Kidney (tissue), 14 donors: ENCODE results near the gene CDK14. TPM values are rescaled to one million over a fixed set of nuclear protein-coding genes. Genes with fewer than 3 reads are reported as not detected.

Source experiments
- DNase-seq, 5 donors: peaks; one replicate each; pipeline ENCODE4 v3.0.0-alpha.2; 2013 to 2020
- FAIRE-seq: peaks from 2 replicates; lab custom pipeline; 2012; peaks lifted over from hg19 to GRCh38; lab: Jason Lieb, UNC
- H3K27ac ChIP-seq, 2 donors: one replicate each; pipeline ENCODE4 v1.7.0; 2013; ENCODE audit warnings: low read depth in 2 of 2, low read length in 2 of 2, inconsistent platforms in 1 of 2
- H3K27me3 ChIP-seq: one replicate; pipeline ENCODE4 v1.7.1; 2013; ENCODE audit warnings: low read length, inconsistent platforms; ENCODE audit not compliant: control insufficient read depth, insufficient read depth
- H3K36me3 ChIP-seq, 3 donors: one replicate each; pipeline versions ENCODE4 v1.7.0 to v1.7.1; 2013; ENCODE audit warnings: low read length in 3 of 3, control low read depth in 1 of 3, inconsistent platforms in 1 of 3; ENCODE audit not compliant: insufficient read depth in 3 of 3, control insufficient read depth in 2 of 3
- H3K4me1 ChIP-seq, 3 donors: one replicate each; pipeline versions ENCODE4 v1.7.0 to v1.7.1; 2013; ENCODE audit warnings: low read length in 3 of 3, inconsistent platforms in 1 of 3, low read depth in 1 of 3; ENCODE audit not compliant: control insufficient read depth in 2 of 3, insufficient read depth in 2 of 3
- H3K4me3 ChIP-seq, 3 donors: one replicate each; pipeline versions ENCODE4 v1.7.0 to v1.8.1; 2013; ENCODE audit warnings: low read length in 3 of 3, control low read depth in 1 of 3, inconsistent platforms in 1 of 3
- H3K9ac ChIP-seq, 3 donors: one replicate each; pipeline versions ENCODE4 v1.7.0 to v1.7.1; 2013; ENCODE audit warnings: low read length in 3 of 3, control low read depth in 1 of 3, inconsistent platforms in 1 of 3
- H3K9me3 ChIP-seq, 3 donors: one replicate each; pipeline versions ENCODE4 v1.7.0 to v1.7.1; 2013; ENCODE audit warnings: low read length in 3 of 3, control low read depth in 1 of 3, inconsistent platforms in 1 of 3; ENCODE audit not compliant: control insufficient read depth in 2 of 3, insufficient read depth in 1 of 3
- intact Hi-C: fragments of 100-400 bp; cut with DNase I; formaldehyde crosslinking; loops from one replicate; pipeline ENCODE4 v1.11.1; 2022
- polyA plus RNA-seq: library from polyadenylated mRNA; stranded (reverse); fragments of 350-450 nt; fragmentation: Illumina TruSeq; extraction: RNeasy Lipid Tissue Mini Kit (QIAGEN cat#74804); gene quantifications from one replicate; pipeline ENCODE4 v1.2.3, GENCODE V29; 2014; ENCODE audit warnings: low read depth, low replicate concordance; ENCODE audit not compliant: insufficient read depth
- total RNA-seq: library from RNA; stranded (reverse); fragmentation: NEBNext Ultra II Directional; extraction: Animal tissue kit (Norgen Biotek cat#: 25700); gene quantifications from one replicate; pipeline ENCODE4 v1.2.1, GENCODE V29; 2021
- TF ChIP-seq, protein P1 (sequence below): IDR thresholded peaks from 3 replicates; pipeline ENCODE4 v1.5.1; 2012; ENCODE audit warnings: mild to moderate bottlenecking, moderate library complexity, borderline replicate concordance; ENCODE audit not compliant: insufficient read depth; ENCODE audit errors: extremely low read depth
- donor health status: control.
- donor health status: control.
- donor health status: control.
- donor health status: control.
- donor health status: control.
- donor health status: DM: yes; HTN: yes; CAD: no.
- donor health status: Normal renal cell carcinoma (clear cell type).

The CDK14 gene
- total and polyA plus RNA-seq, 2 donors from 2014 or later: 11.9 to 33.9 TPM

DNA sequence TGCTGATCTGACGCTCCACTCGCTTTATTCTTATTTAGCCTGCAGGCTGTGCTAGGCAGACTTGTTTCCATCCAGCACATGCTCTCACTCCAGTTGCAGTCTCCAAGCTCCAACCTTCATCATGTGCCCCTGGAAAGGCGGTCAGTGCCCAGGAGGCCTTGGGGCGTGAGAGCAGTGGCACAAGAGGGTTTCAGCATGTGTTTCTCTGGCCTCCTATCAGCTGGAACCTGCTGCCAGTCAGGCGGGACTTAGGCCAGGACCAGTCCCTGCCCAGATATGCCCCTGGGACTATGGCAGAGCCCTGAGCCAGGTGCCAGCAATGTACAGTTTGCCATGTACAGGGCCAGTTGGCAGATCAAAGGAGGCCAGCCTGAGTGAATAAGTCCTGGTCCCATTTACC is 337.9 kb downstream of the CDK14 start:
- FAIRE-seq (no peak), DNase-seq (no peak)
- intact Hi-C loops: no loop called here
- peaks cover 0 to 4% (median 0%) of the 10 kb centered on the region in 3 donors for H3K4me1 ChIP-seq
- no peaks in the 10 kb centered on the region for H3K27me3 ChIP-seq
- H3K4me3 ChIP-seq: no peak overlapping the region
- H3K36me3 ChIP-seq: no peaks in the 10 kb centered on the region
- H3K9me3 ChIP-seq: no peaks in the 10 kb centered on the region
- no peak overlapping the region for H3K27ac ChIP-seq
- no peak overlapping the region for H3K9ac ChIP-seq
- TF ChIP-seq, protein P1, sequence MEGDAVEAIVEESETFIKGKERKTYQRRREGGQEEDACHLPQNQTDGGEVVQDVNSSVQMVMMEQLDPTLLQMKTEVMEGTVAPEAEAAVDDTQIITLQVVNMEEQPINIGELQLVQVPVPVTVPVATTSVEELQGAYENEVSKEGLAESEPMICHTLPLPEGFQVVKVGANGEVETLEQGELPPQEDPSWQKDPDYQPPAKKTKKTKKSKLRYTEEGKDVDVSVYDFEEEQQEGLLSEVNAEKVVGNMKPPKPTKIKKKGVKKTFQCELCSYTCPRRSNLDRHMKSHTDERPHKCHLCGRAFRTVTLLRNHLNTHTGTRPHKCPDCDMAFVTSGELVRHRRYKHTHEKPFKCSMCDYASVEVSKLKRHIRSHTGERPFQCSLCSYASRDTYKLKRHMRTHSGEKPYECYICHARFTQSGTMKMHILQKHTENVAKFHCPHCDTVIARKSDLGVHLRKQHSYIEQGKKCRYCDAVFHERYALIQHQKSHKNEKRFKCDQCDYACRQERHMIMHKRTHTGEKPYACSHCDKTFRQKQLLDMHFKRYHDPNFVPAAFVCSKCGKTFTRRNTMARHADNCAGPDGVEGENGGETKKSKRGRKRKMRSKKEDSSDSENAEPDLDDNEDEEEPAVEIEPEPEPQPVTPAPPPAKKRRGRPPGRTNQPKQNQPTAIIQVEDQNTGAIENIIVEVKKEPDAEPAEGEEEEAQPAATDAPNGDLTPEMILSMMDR: no peak

DNA sequence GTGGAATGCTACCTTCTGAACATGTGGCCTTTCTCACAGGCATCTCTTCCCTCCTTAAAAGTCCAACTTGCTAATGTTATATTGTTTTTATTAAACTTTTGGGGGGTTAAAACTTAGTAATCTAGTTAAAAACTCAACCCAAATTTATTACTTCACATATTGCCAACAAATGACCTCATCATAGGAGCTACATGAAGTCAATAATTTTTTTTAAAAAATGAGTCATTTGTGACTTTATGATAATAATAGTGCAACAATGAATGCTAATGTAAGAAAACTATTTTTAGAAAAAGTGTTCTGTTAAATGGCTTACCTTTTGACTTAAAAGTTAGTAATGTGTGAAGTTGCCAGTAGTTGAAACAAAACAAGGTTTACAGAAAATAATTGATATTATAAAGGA is 342.2 kb downstream of the CDK14 start:
- DNase-seq (no peak), FAIRE-seq (no peak)
- no peaks in the 10 kb centered on the region for H3K36me3 ChIP-seq
- no peaks in the 10 kb centered on the region for H3K9me3 ChIP-seq
- H3K27ac ChIP-seq: no peak overlapping the region
- TF ChIP-seq, protein P1: no peak
- no peaks in the 10 kb centered on the region for H3K4me1 ChIP-seq
- no peaks in the 10 kb centered on the region for H3K27me3 ChIP-seq
- H3K4me3 ChIP-seq: no peak overlapping the region
- H3K9ac ChIP-seq: no peak overlapping the region
- intact Hi-C loops: no loop called here

DNA sequence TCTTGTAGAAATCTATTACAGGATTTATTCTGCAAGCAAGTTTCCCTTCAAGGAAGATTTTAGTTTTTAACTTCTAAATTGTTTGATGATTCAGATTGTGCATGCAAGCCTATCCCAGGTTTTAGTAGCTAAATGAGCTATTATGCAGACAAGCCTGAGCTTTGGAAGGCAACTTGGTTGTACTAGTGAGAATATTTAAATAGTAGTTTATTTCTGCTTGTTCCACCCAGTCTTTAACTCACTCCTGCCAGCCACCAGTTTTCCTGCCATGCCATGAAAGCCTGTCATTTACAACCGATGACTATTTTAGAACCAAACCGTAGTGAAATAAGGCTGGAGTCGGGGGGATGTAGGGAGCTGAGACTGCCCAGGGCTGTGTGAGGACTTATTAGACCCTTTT is 343.5 kb downstream of the CDK14 start:
- no peak overlapping the region for H3K4me3 ChIP-seq
- H3K9ac ChIP-seq: no peak overlapping the region
- H3K27me3 ChIP-seq: no peaks in the 10 kb centered on the region
- no peak for FAIRE-seq
- TF ChIP-seq, protein P1: no peak
- DNase-seq: no peak
- intact Hi-C loops: no loop called here
- H3K36me3 ChIP-seq: no peaks in the 10 kb centered on the region
- H3K27ac ChIP-seq: no peak overlapping the region
- no peaks in the 10 kb centered on the region for H3K4me1 ChIP-seq
- no peaks in the 10 kb centered on the region for H3K9me3 ChIP-seq

DNA sequence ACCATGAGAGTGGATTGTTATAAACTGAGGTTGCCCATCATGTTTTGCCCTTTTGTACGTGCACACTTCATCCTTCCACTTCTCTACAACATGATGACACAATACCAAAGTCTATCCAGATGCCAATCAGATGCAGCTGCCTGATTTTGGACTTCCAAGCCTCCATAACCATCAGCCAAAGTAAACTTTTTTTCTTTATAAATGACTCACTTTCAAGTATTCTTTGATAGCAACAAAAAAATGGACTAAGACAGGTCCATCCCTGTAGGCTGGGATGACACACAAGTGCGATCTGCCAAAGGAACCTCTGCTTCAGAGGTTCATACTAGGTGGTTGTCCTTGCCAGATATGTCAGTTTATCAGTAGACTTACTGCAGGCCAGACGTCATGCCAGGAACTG is 347.9 kb downstream of the CDK14 start:
- no peaks in the 10 kb centered on the region for H3K27me3 ChIP-seq
- DNase-seq: no peak
- no peak overlapping the region for H3K27ac ChIP-seq
- TF ChIP-seq, protein P1: no peak
- intact Hi-C loops: no loop called here
- no peak for FAIRE-seq
- no peaks in the 10 kb centered on the region for H3K4me1 ChIP-seq
- no peak overlapping the region for H3K9ac ChIP-seq
- H3K36me3 ChIP-seq: no peaks in the 10 kb centered on the region
- no peaks in the 10 kb centered on the region for H3K9me3 ChIP-seq
- no peak overlapping the region for H3K4me3 ChIP-seq
